Transverse colon (tissue), 4 donors: ENCODE measurements around the gene CDC20. TPM values are rescaled to one million over a fixed set of nuclear protein-coding genes. Genes with fewer than 3 reads are reported as not detected.

Experiments used
- DNase-seq: peaks from one replicate; pipeline ENCODE4 v3.0.0-alpha.2; 2019
- H3K27ac ChIP-seq, 4 donors: fragments of 200-600 bp; sonication (generic); 2 replicates each; pipeline ENCODE4 v1.5.1; 2016 to 2018; ENCODE audit warnings: inconsistent platforms in 4 of 4
- H3K27me3 ChIP-seq: fragments of 200-600 bp; sonication (generic); 2 replicates; pipeline ENCODE4 v1.5.1; 2017; ENCODE audit warnings: inconsistent platforms
- H3K36me3 ChIP-seq, 4 donors: fragments of 200-600 bp; sonication (generic); 2 replicates each; pipeline ENCODE4 v1.5.1; 2017 to 2019; ENCODE audit warnings: inconsistent platforms in 4 of 4
- H3K4me1 ChIP-seq, 4 donors: fragments of 200-600 bp; sonication (generic); 2 replicates each; pipeline ENCODE4 v1.5.1; 2017 to 2020; ENCODE audit warnings: inconsistent platforms in 4 of 4
- H3K4me3 ChIP-seq, 4 donors: fragments of 200-600 bp; sonication (generic); 1 replicate in 1 of 4; 2 replicates in 3 of 4; pipeline versions ENCODE4 v1.5.1 to v1.6.1; 2017 to 2019; ENCODE audit warnings: inconsistent platforms in 4 of 4
- H3K9me3 ChIP-seq, 2 donors: fragments of 200-600 bp; sonication (generic); 2 replicates each; pipeline ENCODE4 v1.5.1; 2017 to 2019; ENCODE audit warnings: inconsistent platforms in 2 of 2
- EP300 ChIP-seq: sonication (generic); formaldehyde crosslinking; IDR thresholded peaks from one replicate; pipeline ENCODE4 v1.6.1; 2017; ENCODE audit warnings: antibody characterized with exemption, low read depth
- POLR2A ChIP-seq: fragments of 450-650 bp; IDR thresholded peaks from one replicate; pipeline ENCODE4 v1.6.1; 2016; ENCODE audit warnings: antibody characterized with exemption, mild to moderate bottlenecking, moderate library complexity
- POLR2AphosphoS5 ChIP-seq, 3 donors: sonication (generic); formaldehyde crosslinking; IDR thresholded peaks; one replicate each; pipeline ENCODE4 v1.6.1; 2016; ENCODE audit warnings: antibody characterized with exemption in 3 of 3
- WGBS, 2 donors: methylation state at CpG; one replicate each; pipeline ENCODE4 v1.1.5; 2018; ENCODE audit warnings: low coverage in 1 of 2; 5-methylcytosine and 5-hydroxymethylcytosine counted together
- in situ Hi-C, 4 donors: fragments of 200-750 bp; cut with MboI; loops; one replicate each; pipeline versions ENCODE4 v1.15.0 to v1.15.1; 2017; ENCODE audit warnings: low sequenced_read_pairs in 3 of 4, low pct_ligation_motif_present in 1 of 4, low pct_unique_long_range_greater_than_20kb in 1 of 4
- intact Hi-C: fragments of 100-400 bp; cut with DNase I; formaldehyde crosslinking; loops from one replicate; pipeline ENCODE4 v1.15.1; 2023; ENCODE audit warnings: low total_unique reads
- total RNA-seq, 4 donors: library from RNA; depleted of rRNA; stranded (reverse); fragments of >200 nt; gene quantifications; one replicate each; pipeline ENCODE4 v1.1.0, GENCODE V29; 2016
- TF ChIP-seq, protein P1 (sequence below), 5 experiments: fragments of 200-600 bp in 3 of 5; fragments of 450-650 bp in 2 of 5; sonication (generic) in 3 of 5; IDR thresholded peaks; 1 replicate in 2 of 5; 2 replicates in 3 of 5; pipeline ENCODE4 v1.5.1; 2016 to 2017; ENCODE audit warnings: antibody characterized with exemption in 5 of 5, inconsistent platforms in 3 of 5, mild to moderate bottlenecking in 2 of 5, moderate library complexity in 1 of 5

CDC20 gene
- total RNA-seq, 4 donors from 2014 or later, result 2.9 to 38.4 (median 4.5) TPM; not detected in 1

DNA sequence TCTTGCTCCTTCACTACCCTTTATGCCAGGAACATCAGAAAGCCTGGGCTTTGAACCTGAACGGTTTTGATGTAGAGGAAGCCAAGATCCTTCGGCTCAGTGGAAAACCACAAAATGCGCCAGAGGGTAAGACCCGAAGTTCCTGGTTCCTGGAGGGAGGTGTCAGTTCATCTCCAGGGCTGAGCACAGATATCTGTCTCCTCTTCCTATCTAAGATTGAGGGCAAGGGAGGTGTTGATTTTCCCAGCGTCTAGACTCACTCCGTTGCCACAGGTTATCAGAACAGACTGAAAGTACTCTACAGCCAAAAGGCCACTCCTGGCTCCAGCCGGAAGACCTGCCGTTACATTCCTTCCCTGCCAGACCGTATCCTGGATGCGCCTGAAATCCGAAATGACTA, 915 bp downstream of the CDC20 start:
- peak overlapping the region in 3 of 4 donors; percentile 90 to 97 (median 93) for H3K27ac ChIP-seq
- intact Hi-C loops (no loop called here), in situ Hi-C loops (no loop called here)
- no peaks in the 10 kb centered on the region for H3K27me3 ChIP-seq
- TF ChIP-seq POLR2A (no peak), POLR2AphosphoS5 (IDR thresholded peaks at IDR 0.05) (no peak), EP300 (no peak)
- TF ChIP-seq, protein P1, sequence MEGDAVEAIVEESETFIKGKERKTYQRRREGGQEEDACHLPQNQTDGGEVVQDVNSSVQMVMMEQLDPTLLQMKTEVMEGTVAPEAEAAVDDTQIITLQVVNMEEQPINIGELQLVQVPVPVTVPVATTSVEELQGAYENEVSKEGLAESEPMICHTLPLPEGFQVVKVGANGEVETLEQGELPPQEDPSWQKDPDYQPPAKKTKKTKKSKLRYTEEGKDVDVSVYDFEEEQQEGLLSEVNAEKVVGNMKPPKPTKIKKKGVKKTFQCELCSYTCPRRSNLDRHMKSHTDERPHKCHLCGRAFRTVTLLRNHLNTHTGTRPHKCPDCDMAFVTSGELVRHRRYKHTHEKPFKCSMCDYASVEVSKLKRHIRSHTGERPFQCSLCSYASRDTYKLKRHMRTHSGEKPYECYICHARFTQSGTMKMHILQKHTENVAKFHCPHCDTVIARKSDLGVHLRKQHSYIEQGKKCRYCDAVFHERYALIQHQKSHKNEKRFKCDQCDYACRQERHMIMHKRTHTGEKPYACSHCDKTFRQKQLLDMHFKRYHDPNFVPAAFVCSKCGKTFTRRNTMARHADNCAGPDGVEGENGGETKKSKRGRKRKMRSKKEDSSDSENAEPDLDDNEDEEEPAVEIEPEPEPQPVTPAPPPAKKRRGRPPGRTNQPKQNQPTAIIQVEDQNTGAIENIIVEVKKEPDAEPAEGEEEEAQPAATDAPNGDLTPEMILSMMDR (IDR thresholded peaks at IDR 0.05), result no peak
- peaks cover 4 to 34% (median 21%) of the 10 kb centered on the region in 4 donors for H3K4me1 ChIP-seq
- no peaks in the 10 kb centered on the region for H3K9me3 ChIP-seq
- peaks cover 0 to 12% (median 5%) of the 10 kb centered on the region in 4 donors for H3K36me3 ChIP-seq
- 41 to 60% methylated on average over 2 to 11 of the region's 11 CpGs for WGBS, 2 donors
- DNase-seq, result no peak
- H3K4me3 ChIP-seq, result peak overlapping the region in 2 of 4 donors; percentile 44 to 63

DNA sequence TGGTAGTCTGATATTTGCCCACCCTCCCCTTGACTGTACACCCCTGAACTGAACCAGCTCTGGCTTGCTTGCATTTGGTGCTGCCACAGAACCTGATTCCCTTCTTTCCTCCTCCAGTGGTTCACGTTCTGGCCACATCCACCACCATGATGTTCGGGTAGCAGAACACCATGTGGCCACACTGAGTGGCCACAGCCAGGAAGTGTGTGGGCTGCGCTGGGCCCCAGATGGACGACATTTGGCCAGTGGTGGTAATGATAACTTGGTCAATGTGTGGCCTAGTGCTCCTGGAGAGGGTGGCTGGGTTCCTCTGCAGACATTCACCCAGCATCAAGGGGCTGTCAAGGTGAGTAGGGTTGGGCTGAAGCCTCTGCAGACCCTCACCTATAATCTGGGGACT, 1.8 kb downstream of the CDC20 start:
- intact Hi-C loops (no loop called here), in situ Hi-C loops (no loop called here)
- TF ChIP-seq, protein P1 (IDR thresholded peaks at IDR 0.05), result no peak
- TF ChIP-seq POLR2A, result no peak
- H3K27me3 ChIP-seq, result no peaks in the 10 kb centered on the region
- DNase-seq, result no peak
- H3K9me3 ChIP-seq, result no peaks in the 10 kb centered on the region
- WGBS, 2 donors, result 60 to 63% methylated on average over 1 to 4 of the region's 4 CpGs
- H3K4me1 ChIP-seq, result peaks cover 4 to 43% (median 25%) of the 10 kb centered on the region in 4 donors
- H3K27ac ChIP-seq, result no peak overlapping the region
- peaks cover 0 to 14% (median 6%) of the 10 kb centered on the region in 4 donors for H3K36me3 ChIP-seq
- H3K4me3 ChIP-seq, result no peak overlapping the region

DNA sequence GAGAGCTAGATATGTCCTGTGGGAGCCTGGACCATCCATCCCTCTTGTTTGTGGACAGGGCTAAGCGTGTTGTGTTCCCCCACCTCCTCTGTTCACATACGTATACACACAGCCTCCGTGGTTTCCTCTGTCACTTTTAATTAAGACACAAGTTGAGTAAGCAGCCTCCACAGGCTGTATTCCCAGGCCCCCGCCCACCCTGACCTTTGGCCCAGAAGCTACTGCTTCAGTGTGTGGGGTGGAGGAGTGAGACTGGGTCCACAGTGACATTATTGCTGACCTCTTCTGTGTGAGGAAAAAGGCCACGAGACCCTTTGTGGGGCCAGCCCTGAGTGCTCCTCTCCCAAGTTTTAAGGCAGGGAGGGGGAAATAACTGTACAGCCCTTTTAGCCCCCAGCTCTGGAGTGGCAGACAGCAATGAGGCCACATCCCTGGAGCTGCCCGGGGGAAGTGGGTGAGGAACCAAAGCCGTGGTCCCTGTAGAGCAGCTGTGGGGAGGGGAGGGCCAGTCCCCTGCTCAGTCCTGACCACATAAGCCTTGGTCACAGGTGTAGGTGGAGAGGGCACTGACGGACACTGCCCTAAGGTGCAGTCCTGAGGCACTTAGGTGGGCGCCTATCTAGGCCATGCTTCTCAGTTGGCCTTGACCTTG, 4.6 kb downstream of the CDC20 start:
- Histone ChIP-seq H3K27me3 (no peaks in the 10 kb centered on the region), H3K36me3 (peaks cover 0 to 14% (median 6%) of the 10 kb centered on the region in 4 donors), H3K4me1 (peaks cover 9 to 50% (median 34%) of the 10 kb centered on the region in 4 donors), H3K4me3 (no peak overlapping the region), H3K9me3 (no peaks in the 10 kb centered on the region), H3K27ac (peak overlapping the region in 3 of 4 donors; percentile 5 to 19 (median 18))
- peak; percentile 50 for DNase-seq
- intact Hi-C loops (no loop called here), in situ Hi-C loops (no loop called here)
- TF ChIP-seq POLR2AphosphoS5 (IDR thresholded peaks at IDR 0.05) (no peak), EP300 (no peak), POLR2A (no peak)
- TF ChIP-seq, protein P1 (IDR thresholded peaks at IDR 0.05), result no peak
- WGBS, 2 donors, result 61 to 64% methylated on average over 4 to 9 of the region's 9 CpGs

DNA sequence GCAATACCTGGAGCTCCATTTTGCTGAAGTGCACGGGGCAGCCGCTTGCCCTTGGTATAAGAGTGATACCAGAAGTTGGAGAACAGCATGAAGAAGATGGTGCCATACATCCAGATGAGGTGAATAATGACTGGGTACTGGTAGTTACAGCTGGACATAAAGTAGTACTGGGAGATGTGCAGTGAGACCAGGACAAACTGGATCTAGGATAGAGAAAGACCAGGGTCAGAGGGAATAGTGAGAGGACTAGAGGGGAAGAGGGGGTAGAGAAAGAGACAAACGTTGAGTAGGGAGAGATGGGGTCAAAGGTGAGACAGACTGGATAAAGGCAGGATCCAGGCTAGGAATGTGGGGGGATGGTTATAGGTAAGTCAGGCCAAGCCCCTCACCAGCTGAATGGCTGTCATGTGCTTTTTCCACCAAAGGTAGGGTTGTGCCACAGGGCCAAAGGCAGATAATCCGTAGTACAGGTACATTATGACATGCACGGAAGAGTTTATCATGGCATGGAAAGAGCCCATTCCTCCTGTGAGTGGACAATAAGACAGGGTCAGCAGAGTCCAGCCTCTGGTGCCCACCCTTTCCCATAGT, 5.2 kb downstream of the CDC20 start:
- WGBS, 2 donors, result 67 to 78% methylated on average over 3 to 5 of the region's 5 CpGs
- H3K27ac ChIP-seq, result peak overlapping the region in 2 of 4 donors; percentile 18 to 19
- intact Hi-C loops, result no loop called here

More for the DNA sequence above, 5.2 kb downstream of the CDC20 start:
- in situ Hi-C loops, result no loop called here
- H3K4me1 ChIP-seq, result peaks cover 14 to 55% (median 38%) of the 10 kb centered on the region in 4 donors
- no peaks in the 10 kb centered on the region for H3K27me3 ChIP-seq
- H3K36me3 ChIP-seq, result peaks cover 0 to 14% (median 6%) of the 10 kb centered on the region in 4 donors
- TF ChIP-seq POLR2A (no peak), EP300 (no peak), POLR2AphosphoS5 (IDR thresholded peaks at IDR 0.05) (no peak)
- TF ChIP-seq, protein P1 (IDR thresholded peaks at IDR 0.05), result no peak
- no peak overlapping the region for H3K4me3 ChIP-seq
- no peak for DNase-seq
- H3K9me3 ChIP-seq, result no peaks in the 10 kb centered on the region
